Liver (tissue), 9 donors: ENCODE measurements around the gene LRRC9. TPM values are rescaled to one million over a fixed set of nuclear protein-coding genes. Genes with fewer than 3 reads are reported as not detected.
A peak's percentile ranks its signal among the peaks of the same experiment; 100 is the strongest.

ENCODE experiments used
- DNase-seq: peaks from one replicate; pipeline ENCODE4 v3.0.0-alpha.2; 2017; ENCODE audit warnings: low spot score
- H3K27ac ChIP-seq, 2 donors: one replicate each; pipeline ENCODE4 v1.7.0; 2013; ENCODE audit warnings: inconsistent platforms in 2 of 2, low read length in 2 of 2, control low read depth in 1 of 2, low read depth in 1 of 2, mild to moderate bottlenecking in 1 of 2
- H3K27me3 ChIP-seq, 4 donors: one replicate each; pipeline versions ENCODE4 v1.6.1 to v1.7.0; 2013; ENCODE audit warnings: low read length in 3 of 4, inconsistent platforms in 1 of 4, mild to moderate bottlenecking in 1 of 4, moderate library complexity in 1 of 4; ENCODE audit not compliant: control insufficient read depth in 4 of 4, insufficient read depth in 4 of 4
- H3K36me3 ChIP-seq, 4 donors: one replicate each; pipeline versions ENCODE4 v1.6.1 to v1.7.0; 2013; ENCODE audit warnings: low read length in 3 of 4, mild to moderate bottlenecking in 3 of 4, low read depth in 1 of 4, moderate library complexity in 1 of 4; ENCODE audit not compliant: control insufficient read depth in 4 of 4, insufficient read depth in 3 of 4
- H3K4me1 ChIP-seq, 4 donors: one replicate each; pipeline versions ENCODE4 v1.6.1 to v1.7.0; 2013; ENCODE audit warnings: low read length in 3 of 4, mild to moderate bottlenecking in 3 of 4, moderate library complexity in 1 of 4; ENCODE audit not compliant: control insufficient read depth in 4 of 4, insufficient read depth in 4 of 4
- H3K4me3 ChIP-seq, 3 donors: one replicate each; pipeline versions ENCODE4 v1.6.1 to v1.7.0; 2013; ENCODE audit warnings: low read length in 3 of 3, control low read depth in 1 of 3, low read depth in 1 of 3, mild to moderate bottlenecking in 1 of 3
- H3K9ac ChIP-seq, 2 donors: one replicate each; pipeline ENCODE4 v1.7.0; 2013; ENCODE audit warnings: low read length in 2 of 2, mild to moderate bottlenecking in 2 of 2, moderate library complexity in 2 of 2, control low read depth in 1 of 2, low read depth in 1 of 2
- H3K9me3 ChIP-seq, 4 donors: one replicate each; pipeline versions ENCODE4 v1.6.1 to v1.7.0; 2013; ENCODE audit warnings: low read length in 3 of 4; ENCODE audit not compliant: control insufficient read depth in 4 of 4
- EGR1 ChIP-seq, 2 donors: IDR thresholded peaks; 2 replicates each; pipeline ENCODE4 v1.6.1; 2016 to 2018; ENCODE audit warnings: antibody characterized with exemption in 2 of 2, low read depth in 2 of 2
- GABPA ChIP-seq, 2 donors: IDR thresholded peaks in 1 of 2; conservative IDR thresholded peaks in 1 of 2; 2 replicates each; pipeline ENCODE4 v1.6.1; 2016; ENCODE audit warnings: antibody characterized with exemption in 2 of 2, mild to moderate bottlenecking in 1 of 2, moderate library complexity in 1 of 2
- HNF4A ChIP-seq, 2 donors: conservative IDR thresholded peaks; 2 replicates each; pipeline ENCODE4 v1.6.1; 2016; ENCODE audit warnings: antibody characterized with exemption in 2 of 2, mild to moderate bottlenecking in 2 of 2
- HNF4G ChIP-seq: IDR thresholded peaks from 2 replicates; pipeline ENCODE4 v1.6.1; 2016; ENCODE audit warnings: antibody characterized with exemption
- JUND ChIP-seq, 2 donors: IDR thresholded peaks; 2 replicates each; pipeline ENCODE4 v1.6.1; 2016; ENCODE audit warnings: antibody characterized with exemption in 2 of 2
- NR2F2 ChIP-seq: IDR thresholded peaks from 2 replicates; pipeline ENCODE4 v1.6.1; 2016; ENCODE audit warnings: antibody characterized with exemption
- RAD21 ChIP-seq, 2 donors: IDR thresholded peaks; 2 replicates each; pipeline ENCODE4 v1.6.1; 2016; ENCODE audit warnings: antibody characterized with exemption in 2 of 2, mild to moderate bottlenecking in 2 of 2
- TAF1 ChIP-seq: conservative IDR thresholded peaks from 2 replicates; pipeline ENCODE4 v1.6.1; 2016; ENCODE audit warnings: antibody characterized with exemption, mild to moderate bottlenecking
- YY1 ChIP-seq: IDR thresholded peaks from 2 replicates; pipeline ENCODE4 v1.6.1; 2016; ENCODE audit warnings: antibody characterized with exemption, mild to moderate bottlenecking
- WGBS: extraction: QIAGEN DNeasy Blood & Tissue Kit; methylation state at CpG from one replicate; pipeline ENCODE4 v1.1.7; 2013; 5-methylcytosine and 5-hydroxymethylcytosine counted together
- polyA plus RNA-seq, 2 donors: library from polyadenylated mRNA; stranded (reverse) in 1 of 2; unstranded in 1 of 2; fragments of 200-250 nt in 1 of 2; fragments of >200 nt in 1 of 2; fragmentation: Nextera tagmentation in 1 of 2; extraction: Ambion mirVana in 1 of 2; gene quantifications; one replicate each; pipeline versions ENCODE4 v1.2.1 to v1.2.3, GENCODE V29; 2013 to 2015
- total RNA-seq, 2 donors: library from RNA; depleted of rRNA; stranded (reverse); fragments of >200 nt; gene quantifications; one replicate each; pipeline ENCODE4 v1.2.3, GENCODE V29; 2014
- TF ChIP-seq, protein P1 (sequence below): IDR thresholded peaks from 2 replicates; pipeline ENCODE4 v1.6.1; 2016; ENCODE audit warnings: antibody characterized with exemption
- TF ChIP-seq, protein P2 (sequence below): fragments of 150-350 bp; IDR thresholded peaks from 2 replicates; pipeline ENCODE4 v1.5.1; 2017; ENCODE audit warnings: improper control_type of control experiment, low read depth, low read length; ENCODE audit not compliant: missing input control
- TF ChIP-seq, protein P3 (sequence below): IDR thresholded peaks from 2 replicates; pipeline ENCODE4 v1.6.1; 2016; ENCODE audit warnings: antibody characterized with exemption, mild to moderate bottlenecking
- TF ChIP-seq, protein P4 (sequence below): IDR thresholded peaks from 2 replicates; pipeline ENCODE4 v1.6.1; 2016; ENCODE audit warnings: antibody characterized with exemption
- donor health status: healthy.
- donor health status: healthy.
- donor health status: healthy.
- donor health status: healthy.
- donor health status: healthy.

LRRC9 gene
- total and polyA plus RNA-seq, 4 donors = 0.14 to 0.32 TPM; not detected in 2

DNA sequence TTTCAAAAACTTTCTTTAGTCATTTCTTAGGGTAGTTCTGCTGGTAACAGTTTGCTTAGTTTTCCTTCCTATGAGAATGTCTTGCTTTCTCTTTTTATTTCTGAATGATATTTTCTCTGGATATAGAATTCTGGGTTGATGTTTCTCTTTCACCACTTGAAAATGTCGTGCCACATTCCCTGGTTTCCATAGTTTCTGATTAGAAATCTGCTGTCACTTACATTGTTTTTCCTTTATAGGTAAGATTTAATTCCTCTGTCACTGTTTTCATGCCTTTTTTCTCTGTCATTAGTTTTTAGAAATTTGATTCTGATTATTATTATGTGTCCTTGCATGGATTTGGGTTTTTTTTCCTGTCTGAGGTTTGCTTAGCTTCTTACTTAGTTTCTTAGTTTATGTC, 94.5 kb downstream of the LRRC9 start:
- Histone ChIP-seq H3K4me1 (no peaks in the 10 kb centered on the region), H3K4me3 (no peak overlapping the region), H3K27me3 (no peaks in the 10 kb centered on the region), H3K9ac (no peak overlapping the region), H3K36me3 (no peaks in the 10 kb centered on the region), H3K9me3 (peaks cover 0 to 2% (median 0%) of the 10 kb centered on the region in 4 donors), H3K27ac (no peak overlapping the region)
- DNase-seq = no peak
- TF ChIP-seq RAD21 (IDR thresholded peaks at IDR 0.05) (no peak), HNF4G (no peak)
- TF ChIP-seq, protein P1, sequence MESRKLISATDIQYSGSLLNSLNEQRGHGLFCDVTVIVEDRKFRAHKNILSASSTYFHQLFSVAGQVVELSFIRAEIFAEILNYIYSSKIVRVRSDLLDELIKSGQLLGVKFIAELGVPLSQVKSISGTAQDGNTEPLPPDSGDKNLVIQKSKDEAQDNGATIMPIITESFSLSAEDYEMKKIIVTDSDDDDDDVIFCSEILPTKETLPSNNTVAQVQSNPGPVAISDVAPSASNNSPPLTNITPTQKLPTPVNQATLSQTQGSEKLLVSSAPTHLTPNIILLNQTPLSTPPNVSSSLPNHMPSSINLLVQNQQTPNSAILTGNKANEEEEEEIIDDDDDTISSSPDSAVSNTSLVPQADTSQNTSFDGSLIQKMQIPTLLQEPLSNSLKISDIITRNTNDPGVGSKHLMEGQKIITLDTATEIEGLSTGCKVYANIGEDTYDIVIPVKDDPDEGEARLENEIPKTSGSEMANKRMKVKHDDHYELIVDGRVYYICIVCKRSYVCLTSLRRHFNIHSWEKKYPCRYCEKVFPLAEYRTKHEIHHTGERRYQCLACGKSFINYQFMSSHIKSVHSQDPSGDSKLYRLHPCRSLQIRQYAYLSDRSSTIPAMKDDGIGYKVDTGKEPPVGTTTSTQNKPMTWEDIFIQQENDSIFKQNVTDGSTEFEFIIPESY = no peak
- TF ChIP-seq, protein P2, sequence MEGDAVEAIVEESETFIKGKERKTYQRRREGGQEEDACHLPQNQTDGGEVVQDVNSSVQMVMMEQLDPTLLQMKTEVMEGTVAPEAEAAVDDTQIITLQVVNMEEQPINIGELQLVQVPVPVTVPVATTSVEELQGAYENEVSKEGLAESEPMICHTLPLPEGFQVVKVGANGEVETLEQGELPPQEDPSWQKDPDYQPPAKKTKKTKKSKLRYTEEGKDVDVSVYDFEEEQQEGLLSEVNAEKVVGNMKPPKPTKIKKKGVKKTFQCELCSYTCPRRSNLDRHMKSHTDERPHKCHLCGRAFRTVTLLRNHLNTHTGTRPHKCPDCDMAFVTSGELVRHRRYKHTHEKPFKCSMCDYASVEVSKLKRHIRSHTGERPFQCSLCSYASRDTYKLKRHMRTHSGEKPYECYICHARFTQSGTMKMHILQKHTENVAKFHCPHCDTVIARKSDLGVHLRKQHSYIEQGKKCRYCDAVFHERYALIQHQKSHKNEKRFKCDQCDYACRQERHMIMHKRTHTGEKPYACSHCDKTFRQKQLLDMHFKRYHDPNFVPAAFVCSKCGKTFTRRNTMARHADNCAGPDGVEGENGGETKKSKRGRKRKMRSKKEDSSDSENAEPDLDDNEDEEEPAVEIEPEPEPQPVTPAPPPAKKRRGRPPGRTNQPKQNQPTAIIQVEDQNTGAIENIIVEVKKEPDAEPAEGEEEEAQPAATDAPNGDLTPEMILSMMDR = no peak
- TF ChIP-seq, protein P3, sequence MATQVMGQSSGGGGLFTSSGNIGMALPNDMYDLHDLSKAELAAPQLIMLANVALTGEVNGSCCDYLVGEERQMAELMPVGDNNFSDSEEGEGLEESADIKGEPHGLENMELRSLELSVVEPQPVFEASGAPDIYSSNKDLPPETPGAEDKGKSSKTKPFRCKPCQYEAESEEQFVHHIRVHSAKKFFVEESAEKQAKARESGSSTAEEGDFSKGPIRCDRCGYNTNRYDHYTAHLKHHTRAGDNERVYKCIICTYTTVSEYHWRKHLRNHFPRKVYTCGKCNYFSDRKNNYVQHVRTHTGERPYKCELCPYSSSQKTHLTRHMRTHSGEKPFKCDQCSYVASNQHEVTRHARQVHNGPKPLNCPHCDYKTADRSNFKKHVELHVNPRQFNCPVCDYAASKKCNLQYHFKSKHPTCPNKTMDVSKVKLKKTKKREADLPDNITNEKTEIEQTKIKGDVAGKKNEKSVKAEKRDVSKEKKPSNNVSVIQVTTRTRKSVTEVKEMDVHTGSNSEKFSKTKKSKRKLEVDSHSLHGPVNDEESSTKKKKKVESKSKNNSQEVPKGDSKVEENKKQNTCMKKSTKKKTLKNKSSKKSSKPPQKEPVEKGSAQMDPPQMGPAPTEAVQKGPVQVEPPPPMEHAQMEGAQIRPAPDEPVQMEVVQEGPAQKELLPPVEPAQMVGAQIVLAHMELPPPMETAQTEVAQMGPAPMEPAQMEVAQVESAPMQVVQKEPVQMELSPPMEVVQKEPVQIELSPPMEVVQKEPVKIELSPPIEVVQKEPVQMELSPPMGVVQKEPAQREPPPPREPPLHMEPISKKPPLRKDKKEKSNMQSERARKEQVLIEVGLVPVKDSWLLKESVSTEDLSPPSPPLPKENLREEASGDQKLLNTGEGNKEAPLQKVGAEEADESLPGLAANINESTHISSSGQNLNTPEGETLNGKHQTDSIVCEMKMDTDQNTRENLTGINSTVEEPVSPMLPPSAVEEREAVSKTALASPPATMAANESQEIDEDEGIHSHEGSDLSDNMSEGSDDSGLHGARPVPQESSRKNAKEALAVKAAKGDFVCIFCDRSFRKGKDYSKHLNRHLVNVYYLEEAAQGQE = no peak
- WGBS = 71% methylated on average over 1 of the region's 1 CpG

- TF ChIP-seq HNF4G (no peak), NR2F2 (no peak), HNF4A (conservative IDR thresholded peaks at IDR 0.05) (peak in 1 of 2 donors; percentile 28), GABPA (IDR thresholded peaks at IDR 0.05 in 1 of 2, conservative IDR thresholded peaks at IDR 0.05 in 1 of 2) (no peak), TAF1 (no peak), YY1 (peak; percentile 24), RAD21 (IDR thresholded peaks at IDR 0.05) (no peak), EGR1 (IDR thresholded peaks at IDR 0.05; ENCODE audit: low read depth in 2 of 2) (no peak), JUND (IDR thresholded peaks at IDR 0.05) (no peak)
- TF ChIP-seq, protein P1 = no peak
- TF ChIP-seq, protein P2 = no peak
- TF ChIP-seq, protein P4, sequence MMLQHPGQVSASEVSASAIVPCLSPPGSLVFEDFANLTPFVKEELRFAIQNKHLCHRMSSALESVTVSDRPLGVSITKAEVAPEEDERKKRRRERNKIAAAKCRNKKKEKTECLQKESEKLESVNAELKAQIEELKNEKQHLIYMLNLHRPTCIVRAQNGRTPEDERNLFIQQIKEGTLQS = no peak
- TF ChIP-seq, protein P3 = no peak
- DNase-seq = no peak
- Histone ChIP-seq H3K36me3 (no peaks in the 10 kb centered on the region), H3K4me3 (no peak overlapping the region), H3K4me1 (peaks cover 2 to 12% (median 7%) of the 10 kb centered on the region in 4 donors), H3K27ac (no peak overlapping the region), H3K9ac (no peak overlapping the region), H3K27me3 (no peaks in the 10 kb centered on the region), H3K9me3 (no peaks in the 10 kb centered on the region)
- 58% methylated on average over 2 of the region's 2 CpGs for WGBS
Measured at GRCh38 chr14:60021619-60022018, 101.7 kb downstream of the LRRC9 start.
